HepG2 (cell line): ENCODE results near the gene ULBP1. TPM values are rescaled to one million over a fixed set of nuclear protein-coding genes. Genes with fewer than 3 reads are reported as not detected.
A peak's percentile ranks its signal among the peaks of the same experiment; 100 is the strongest.

Source experiments
- CENPBD1 ChIP-seq: sonication (generic); formaldehyde crosslinking; IDR thresholded peaks from 2 replicates; pipeline ENCODE4 v1.8.0; 2022; ENCODE audit warnings: missing genetic modification reagents, low read depth, mild to moderate bottlenecking, borderline replicate concordance
- CTCF ChIP-seq: sonication (generic); formaldehyde crosslinking; IDR thresholded peaks from 2 replicates; pipeline ENCODE4 v1.5.0; 2020; ENCODE audit warnings: mild to moderate bottlenecking, missing genetic modification reagents, moderate library complexity
- HIVEP1 ChIP-seq: sonication (generic); formaldehyde crosslinking; IDR thresholded peaks from 2 replicates; pipeline ENCODE4 v1.4.0; 2020; ENCODE audit warnings: mild to moderate bottlenecking, missing genetic modification reagents
- HMGXB4 ChIP-seq, 2 experiments: sonication (generic) in 1 of 2; formaldehyde crosslinking in 1 of 2; IDR thresholded peaks; 2 replicates each; pipeline versions ENCODE4 v1.4.0 to v1.6.1; 2018 to 2020; ENCODE audit warnings: missing genetic modification reagents in 2 of 2, borderline replicate concordance in 1 of 2, low read depth in 1 of 2, mild to moderate bottlenecking in 1 of 2, missing biosample characterization in 1 of 2
- HNRNPLL ChIP-seq: fragments of 200-400 bp; formaldehyde crosslinking; IDR thresholded peaks from 2 replicates; pipeline ENCODE4 v1.6.1; 2017; ENCODE audit warnings: mild to moderate bottlenecking, low read depth, low read length; ENCODE audit not compliant: poor library complexity, severe bottlenecking
- IKZF4 ChIP-seq: sonication (generic); formaldehyde crosslinking; IDR thresholded peaks from 2 replicates; pipeline ENCODE4 v1.5.1; 2020; ENCODE audit warnings: borderline replicate concordance, mild to moderate bottlenecking, low read depth, missing genetic modification reagents; ENCODE audit errors: not compliant biosample characterization
- MAZ ChIP-seq, 2 experiments: sonication (generic) in 1 of 2; formaldehyde crosslinking in 1 of 2; IDR thresholded peaks; 2 replicates each; pipeline versions ENCODE4 v1.5.0 to v1.6.1; 2012 to 2020; ENCODE audit warnings: low read depth in 2 of 2, mild to moderate bottlenecking in 2 of 2, borderline replicate concordance in 1 of 2, improper control_type of control experiment in 1 of 2, low read length in 1 of 2, missing genetic modification reagents in 1 of 2, moderate library complexity in 1 of 2
- NFKB2 ChIP-seq: sonication (generic); formaldehyde crosslinking; IDR thresholded peaks from 2 replicates; pipeline ENCODE4 v1.4.0; 2020; ENCODE audit warnings: missing genetic modification reagents, borderline replicate concordance
- ZBTB10 ChIP-seq: sonication (generic); formaldehyde crosslinking; IDR thresholded peaks from 2 replicates; pipeline ENCODE4 v1.4.0; 2020; ENCODE audit warnings: missing genetic modification reagents, borderline replicate concordance
- ZNF30 ChIP-seq: sonication (generic); formaldehyde crosslinking; IDR thresholded peaks from 2 replicates; pipeline ENCODE4 v1.5.0; 2020; ENCODE audit warnings: mild to moderate bottlenecking, missing genetic modification reagents
- ZNF501 ChIP-seq: sonication (generic); formaldehyde crosslinking; IDR thresholded peaks from 2 replicates; pipeline ENCODE4 v1.5.1; 2020; ENCODE audit warnings: mild to moderate bottlenecking, moderate library complexity, missing genetic modification reagents
- ZNF674 ChIP-seq: sonication (generic); formaldehyde crosslinking; IDR thresholded peaks from 2 replicates; pipeline ENCODE4 v1.5.0; 2020; ENCODE audit warnings: low read depth, mild to moderate bottlenecking, missing genetic modification reagents
- ZNF687 ChIP-seq: sonication (generic); formaldehyde crosslinking; IDR thresholded peaks from 2 replicates; pipeline ENCODE4 v1.5.1; 2020; ENCODE audit warnings: mild to moderate bottlenecking, missing genetic modification reagents, moderate library complexity
- ZSCAN20 ChIP-seq: sonication (generic); formaldehyde crosslinking; IDR thresholded peaks from 2 replicates; pipeline ENCODE4 v1.4.0; 2020; ENCODE audit warnings: missing genetic modification reagents, mild to moderate bottlenecking, borderline replicate concordance
- polyA plus RNA-seq, 8 experiments: library from polyadenylated mRNA; depleted of rRNA in 3 of 8; stranded (reverse) in 7 of 8; unstranded in 1 of 8; fragments of >200 nt; fragmentation: Illumina TruSeq in 4 of 8; extraction: Trizol in 4 of 8; gene quantifications; 2 replicates each; pipeline versions ENCODE4 v1.2.1 to v1.2.3, GENCODE V29; 2011 to 2016; ENCODE audit warnings: low read depth in 4 of 8, missing spikeins in 1 of 8, mixed read lengths in 1 of 8; ENCODE audit not compliant: insufficient read depth in 1 of 8
- total RNA-seq, 5 experiments: library from RNA; depleted of rRNA; stranded (reverse); fragments of >200 nt; fragmentation: Illumina TruSeq; extraction: Trizol; gene quantifications; 2 replicates each; pipeline ENCODE4 v1.2.3, GENCODE V29; 2016; ENCODE audit warnings: low read depth in 1 of 5

The ULBP1 gene
- total and polyA plus RNA-seq, 2 of the 13 experiments (the other 11 are each of a cell fraction or from before 2014, with no cell fraction given), result 0.04 to 0.09 TPM

- TF ChIP-seq MAZ (IDR thresholded peaks at IDR 0.05; ENCODE audit: borderline replicate concordance, low read depth, low read length) (no peak), MAZ (CRISPR knock-in tag; IDR thresholded peaks at IDR 0.05; ENCODE audit: low read depth) (peak; percentile 63; the same call in 1 of the 2 replicates), HIVEP1 (CRISPR knock-in tag) (peak; percentile 47; the same call in 1 of the 2 replicates), ZSCAN20 (CRISPR knock-in tag) (no peak), IKZF4 (CRISPR knock-in tag) (peak; percentile 16), CTCF (CRISPR knock-in tag) (0 out of 2 replicates have a peak, but pooled peaks have one; percentile 9), HMGXB4 (CRISPR knock-in tag; IDR thresholded peaks at IDR 0.05; ENCODE audit: borderline replicate concordance in 1 of 2, low read depth in 1 of 2) (no peak), ZNF687 (CRISPR knock-in tag) (peak; percentile 57), CENPBD1 (CRISPR knock-in tag) (no peak), NFKB2 (no peak; the same call in 1 of the 2 replicates), HNRNPLL (peak; percentile 61), ZNF30 (CRISPR knock-in tag) (no peak), ZNF501 (peak; percentile 46; the same call in 1 of the 2 replicates), ZBTB10 (CRISPR knock-in tag) (0 out of 2 replicates have a peak, but pooled peaks have one; percentile 23), ZNF674 (CRISPR knock-in tag) (no peak)
Measured at GRCh38 chr6:149922642-149923326, 41.0 kb upstream of the ULBP1 start, which contains the start of gene RAET1G (continued).
